ENCODE measurements around the gene C10orf105.
A peak's percentile ranks its signal among the peaks of the same experiment; 100 is the strongest.

C10orf105 gene

DNA sequence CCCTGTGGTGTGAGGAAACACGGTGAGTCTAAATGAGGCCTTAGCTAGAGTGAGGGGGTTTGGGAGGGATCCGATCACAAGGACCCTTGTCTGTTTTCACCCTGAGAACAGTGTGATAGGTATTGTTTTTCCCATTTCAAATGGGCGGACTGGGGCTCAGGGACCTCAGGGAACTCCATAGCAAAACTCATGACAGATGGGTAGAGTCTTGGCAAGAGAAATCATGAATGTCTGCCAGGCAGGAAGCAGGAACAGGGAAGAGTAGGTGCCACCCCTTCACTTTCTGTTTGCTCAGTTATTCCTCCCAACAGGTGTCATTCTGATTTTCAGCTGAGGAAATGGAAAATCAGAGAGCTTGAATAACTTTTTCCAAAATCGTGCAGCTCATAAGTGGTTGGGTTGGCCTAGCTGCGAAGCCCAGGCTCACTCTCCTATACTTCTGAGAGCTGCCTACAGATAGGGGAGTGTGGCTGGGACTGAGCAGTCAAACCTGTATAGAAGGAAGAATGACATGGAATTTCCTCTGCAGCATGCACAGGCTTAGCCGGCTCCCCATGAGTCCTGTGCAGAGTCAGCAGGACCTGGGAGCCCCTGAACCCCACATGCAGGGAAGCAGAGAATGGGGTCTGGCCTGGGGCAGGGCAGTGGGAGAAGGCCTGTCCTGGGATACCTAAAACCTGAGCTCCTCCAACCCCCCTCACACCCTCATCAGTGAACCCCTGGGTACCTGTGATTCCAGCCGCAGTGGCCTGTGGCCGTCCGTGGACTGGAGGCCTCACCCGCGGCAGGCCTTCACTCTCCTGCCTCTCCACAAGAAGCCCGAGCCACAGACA lies 17.6 kb upstream of the C10orf105 start:
- no peak for DNase-seq

DNA sequence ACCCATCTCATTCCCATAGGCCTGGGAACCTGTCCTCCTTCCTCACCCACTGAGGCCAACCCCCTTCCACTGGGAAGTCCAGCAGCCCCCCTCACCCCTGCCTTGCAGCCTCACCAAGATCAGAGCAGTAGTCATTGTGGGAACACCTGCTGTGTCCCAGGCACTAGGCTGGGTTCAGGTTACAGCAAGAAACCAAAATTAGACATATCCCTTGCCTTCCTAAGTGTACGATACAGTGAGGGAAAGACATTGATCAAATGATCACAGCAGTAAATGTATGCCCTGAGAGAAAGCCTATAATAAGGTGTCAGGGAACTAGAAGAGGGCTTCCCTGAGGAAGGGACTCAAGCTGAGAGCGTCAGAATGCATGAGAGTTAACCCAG lies 17.0 kb upstream of the C10orf105 start:
- no peak for DNase-seq

DNA sequence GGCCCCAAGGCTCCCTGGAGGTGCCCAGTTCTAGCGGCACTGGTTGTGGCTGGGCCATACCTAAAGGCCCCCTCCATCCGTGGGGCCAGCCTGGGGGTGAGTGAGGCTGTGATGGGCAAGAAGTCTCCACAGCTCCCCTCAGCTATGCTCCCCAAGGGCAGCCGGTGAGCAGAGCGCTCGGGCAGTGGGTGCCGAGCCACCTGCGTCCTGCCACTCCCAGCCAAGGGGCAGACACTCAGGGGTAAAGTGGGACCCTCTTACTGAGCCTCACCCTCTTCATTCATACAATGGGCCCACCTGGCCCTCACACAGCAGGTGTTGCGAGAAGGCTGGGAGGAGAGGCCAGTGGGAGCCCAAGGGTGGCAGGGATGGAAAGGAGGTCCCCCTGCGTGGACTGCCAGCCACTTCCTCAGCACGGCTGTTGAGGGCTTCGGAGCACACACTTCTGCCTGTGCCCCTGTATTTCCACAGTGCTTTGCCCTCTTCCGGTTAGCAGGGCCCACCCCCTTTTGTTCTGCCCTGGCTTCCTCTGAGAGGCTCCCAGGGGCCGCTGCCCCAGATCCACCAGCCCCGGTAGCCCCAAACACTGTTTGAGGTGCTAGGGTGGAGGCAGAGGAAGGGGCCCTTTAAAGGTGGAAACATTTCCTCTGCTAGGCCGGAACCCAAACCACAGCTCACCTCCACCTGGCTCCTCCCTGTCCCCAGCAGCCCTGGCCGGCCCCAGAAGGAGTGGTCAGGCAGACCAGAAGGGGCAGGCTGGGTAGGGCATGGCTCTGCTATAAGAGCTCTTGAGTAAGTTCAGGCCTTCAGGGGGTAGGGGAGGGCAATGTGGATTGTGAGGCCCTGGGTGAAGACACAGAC lies 16.4 kb upstream of the C10orf105 start:
- no peak for DNase-seq

DNA sequence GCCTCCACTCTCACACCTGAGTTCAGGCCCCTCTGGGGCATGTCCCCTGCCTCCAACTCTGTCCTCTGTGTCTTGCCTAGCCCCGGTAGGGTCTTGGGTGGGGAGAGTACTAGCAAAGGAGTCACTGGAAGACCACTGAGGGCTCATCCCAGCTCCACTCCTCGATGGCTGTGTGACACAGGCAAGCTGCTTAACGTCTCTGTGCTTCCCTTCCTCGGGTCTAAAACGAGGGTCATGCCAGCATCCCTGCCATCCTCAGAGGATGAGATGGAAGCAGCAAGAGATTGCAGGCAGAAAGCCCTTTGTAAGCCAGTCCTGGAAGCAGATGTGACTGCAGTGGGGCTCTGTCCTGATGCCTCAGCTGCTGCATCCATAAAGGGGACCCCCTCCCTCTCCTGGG lies 15.2 kb upstream of the C10orf105 start:
- no peak for DNase-seq

DNA sequence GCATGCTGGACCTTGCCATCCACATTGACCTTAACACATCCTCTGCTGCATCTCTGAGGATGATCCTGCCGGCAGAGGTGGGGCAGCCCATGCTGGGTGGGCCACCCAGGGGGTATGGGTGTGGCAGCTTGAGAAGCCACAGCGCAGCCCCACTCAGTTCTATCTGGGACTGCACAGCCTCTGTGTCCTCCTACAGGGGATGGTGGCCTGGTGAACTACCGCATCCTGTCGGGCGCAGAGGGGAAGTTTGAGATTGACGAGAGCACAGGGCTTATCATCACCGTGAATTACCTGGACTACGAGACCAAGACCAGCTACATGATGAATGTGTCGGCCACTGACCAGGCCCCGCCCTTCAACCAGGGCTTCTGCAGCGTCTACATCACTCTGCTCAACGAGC lies 12.2 kb upstream of the C10orf105 start:
- no peak for DNase-seq

DNA sequence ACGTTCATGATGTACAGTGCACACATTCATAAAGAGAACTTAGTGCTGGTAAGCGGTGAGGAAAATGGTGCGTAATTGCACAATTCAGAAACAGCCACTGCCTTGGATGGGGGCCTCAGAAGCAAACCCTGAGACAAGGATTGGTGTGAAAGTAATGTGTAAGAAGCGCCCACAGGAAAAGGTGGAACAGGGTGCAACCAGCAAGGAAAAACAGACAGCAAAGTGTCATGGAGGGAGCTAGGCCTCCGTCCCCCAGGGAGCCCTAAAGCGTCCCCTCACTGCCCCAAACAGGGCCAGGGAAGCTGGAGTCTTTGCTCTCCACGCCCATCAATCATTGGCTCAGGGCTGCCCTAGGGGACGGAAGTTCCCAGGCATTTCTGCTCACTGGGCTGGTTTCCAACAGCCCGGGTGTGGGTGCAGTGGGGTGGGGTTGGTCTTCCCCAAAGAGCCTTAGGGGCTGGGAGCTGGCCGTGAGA lies 9.6 kb upstream of the C10orf105 start:
- DNase-seq, result no peak

DNA sequence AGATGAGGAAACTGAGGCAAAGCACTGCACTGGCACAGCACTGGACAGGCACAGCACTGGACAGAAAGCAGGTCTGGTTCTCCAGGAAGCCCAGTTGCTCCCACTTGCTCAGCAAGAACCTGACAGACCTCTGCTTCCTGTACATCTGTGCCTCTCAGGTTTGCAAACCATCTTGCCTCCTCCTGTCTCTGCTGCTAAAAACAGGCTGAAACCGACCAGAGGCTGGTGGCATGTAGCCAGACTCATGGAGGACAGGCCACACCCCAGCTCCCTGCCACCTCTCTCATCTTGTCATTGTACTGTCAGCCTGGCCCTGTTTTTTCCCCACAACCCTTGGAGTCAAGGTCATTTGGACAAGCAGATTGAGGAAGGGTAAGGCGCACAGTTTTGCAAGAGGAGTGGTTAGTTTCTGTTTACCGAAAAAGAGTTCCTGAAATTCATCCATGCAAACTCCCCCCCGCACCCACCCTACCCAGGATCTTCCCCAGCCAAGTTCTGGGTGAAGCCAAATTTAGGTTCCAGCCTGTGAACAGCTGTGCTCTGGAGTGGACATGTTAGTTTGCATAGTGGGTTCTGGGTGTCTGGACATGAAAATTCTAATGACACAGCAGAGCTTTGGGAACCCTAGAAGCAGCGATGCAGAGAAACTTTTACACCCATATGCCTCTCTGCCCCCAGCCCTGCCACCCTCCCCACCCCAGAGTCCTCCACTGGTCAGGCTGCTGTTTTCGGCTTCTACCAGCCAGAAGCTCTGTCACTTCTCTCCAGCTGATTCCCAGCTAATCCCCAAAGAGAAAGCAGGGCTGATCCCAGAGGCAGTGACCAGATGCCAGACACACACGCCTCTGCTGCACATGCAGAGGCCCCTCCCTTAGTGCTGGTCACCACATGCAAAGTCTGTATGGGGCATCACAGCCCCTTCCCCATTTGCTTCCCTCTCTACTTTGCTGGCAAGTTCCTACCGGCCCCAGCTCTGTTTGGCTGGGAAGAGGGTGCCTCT lies 8.5 kb upstream of the C10orf105 start:
- no peak for DNase-seq

DNA sequence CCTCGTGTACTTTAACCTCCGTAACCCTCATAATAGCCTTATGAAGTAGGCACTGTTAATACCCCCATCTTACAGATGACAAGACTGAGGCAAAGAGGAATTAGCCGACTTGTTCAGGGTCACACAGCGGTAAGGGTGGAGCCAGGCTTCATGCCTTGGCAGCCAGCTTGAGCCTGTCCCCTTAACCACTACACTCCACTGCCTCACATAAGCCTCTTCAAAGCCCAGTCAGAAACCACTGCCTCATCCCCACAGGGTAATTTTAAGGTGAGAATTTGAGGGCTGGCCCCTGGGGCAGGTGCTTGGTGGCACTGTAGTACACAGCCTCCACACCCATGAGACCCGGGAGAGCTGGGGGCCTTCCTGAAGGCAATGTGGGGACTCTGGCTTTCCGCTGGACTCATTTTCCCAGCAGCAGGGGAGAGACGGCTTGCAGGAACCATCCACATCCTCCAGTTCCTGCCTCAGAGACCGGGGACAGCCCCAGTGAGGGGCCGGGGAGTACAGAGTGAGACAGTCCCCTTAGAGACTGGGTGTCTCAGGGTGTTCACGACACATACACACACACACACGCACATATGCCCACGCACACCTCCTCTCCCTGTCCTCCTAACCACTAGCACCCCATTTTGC lies 7.6 kb upstream of the C10orf105 start:
- no peak for DNase-seq

DNA sequence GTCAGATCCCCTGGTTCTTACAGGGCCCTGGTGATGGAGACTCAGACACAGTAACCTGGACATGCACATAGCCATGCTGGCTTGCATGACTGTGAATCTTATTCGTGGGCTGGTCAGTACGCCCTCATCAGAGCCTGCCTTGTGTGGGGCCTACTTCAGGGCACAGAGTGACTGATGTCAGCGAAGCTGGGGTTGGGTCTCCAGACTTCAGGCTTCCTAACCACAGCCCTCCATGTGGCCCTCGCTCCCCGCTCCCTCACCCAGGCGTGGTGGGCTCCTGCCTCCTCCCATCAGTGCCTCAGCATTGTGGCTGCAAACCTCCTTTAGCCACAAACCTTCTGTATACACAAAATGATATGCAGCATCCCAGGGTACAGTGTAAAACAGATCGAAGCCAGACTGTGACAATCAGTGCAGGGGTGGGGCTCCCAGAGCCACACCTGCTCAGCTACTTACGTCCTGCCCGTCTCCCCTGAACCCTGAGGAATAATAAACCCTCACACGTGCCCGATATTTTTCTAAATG lies 7.1 kb upstream of the C10orf105 start:
- DNase-seq, result no peak

DNA sequence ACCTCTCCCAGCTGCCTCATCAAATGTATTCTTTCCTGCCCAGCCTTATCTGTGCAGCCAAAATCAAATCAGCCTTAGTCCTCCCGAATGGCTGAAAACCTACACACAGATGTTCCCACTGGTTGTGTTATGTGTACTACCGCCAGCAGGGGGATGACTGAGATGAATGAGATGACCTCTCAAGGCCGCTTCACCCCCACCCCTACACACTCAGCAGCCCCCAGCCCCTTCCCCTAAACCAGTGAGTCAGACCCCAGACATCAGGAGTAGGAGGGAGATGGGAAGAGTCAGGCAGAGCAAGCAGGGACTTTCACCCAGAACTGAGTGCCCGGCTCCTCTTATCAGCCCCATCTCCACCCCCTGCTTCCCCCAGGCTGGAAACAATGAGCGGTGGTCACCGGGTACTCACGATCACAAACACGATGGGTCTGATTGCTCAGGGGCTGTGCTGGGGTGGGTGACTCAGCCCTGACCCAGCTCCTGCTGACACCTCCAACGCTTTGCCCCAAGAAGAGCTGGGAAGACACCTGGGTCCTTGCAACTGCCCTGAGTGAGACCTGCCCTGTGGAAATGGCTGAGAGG lies 6.5 kb upstream of the C10orf105 start:
- no peak for DNase-seq

DNA sequence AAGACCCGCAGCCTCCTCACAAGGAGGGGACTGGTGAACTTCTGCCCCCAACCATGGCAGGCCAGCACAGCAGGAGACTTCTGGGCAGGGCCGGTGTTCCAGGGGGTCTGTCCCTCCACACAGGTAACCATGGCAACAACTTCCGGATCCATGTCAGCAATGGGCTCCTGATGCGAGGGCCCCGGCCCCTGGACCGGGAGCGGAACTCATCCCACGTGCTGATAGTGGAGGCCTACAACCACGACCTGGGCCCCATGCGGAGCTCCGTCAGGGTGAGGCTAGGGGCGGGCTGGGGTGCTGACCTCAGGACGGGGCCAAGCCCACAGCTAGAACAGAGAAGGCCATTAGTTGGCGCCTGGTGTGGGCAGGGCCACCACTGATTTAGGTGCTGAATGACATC lies 5.7 kb upstream of the C10orf105 start:
- no peak for DNase-seq

DNA sequence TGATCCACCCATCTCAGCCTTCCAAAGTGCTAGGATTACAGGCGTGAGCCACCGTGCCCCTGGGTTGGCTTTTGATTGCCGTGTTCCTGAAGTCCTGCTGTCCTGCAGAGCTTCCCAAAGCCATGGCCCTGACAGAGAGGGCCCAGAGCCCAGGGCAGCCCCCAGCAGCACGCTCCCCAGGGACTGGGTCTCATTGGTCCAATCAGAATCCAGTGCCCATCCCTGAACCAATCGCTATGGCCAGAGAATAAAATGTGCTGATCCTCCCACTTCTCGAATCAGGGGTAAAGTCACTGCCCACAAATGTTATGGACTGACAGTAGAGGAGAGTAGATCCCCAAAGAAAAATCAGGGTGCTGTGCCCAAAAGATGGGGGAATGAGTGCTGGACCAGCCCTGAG lies 5.0 kb upstream of the C10orf105 start:
- DNase-seq, result no peak

DNA sequence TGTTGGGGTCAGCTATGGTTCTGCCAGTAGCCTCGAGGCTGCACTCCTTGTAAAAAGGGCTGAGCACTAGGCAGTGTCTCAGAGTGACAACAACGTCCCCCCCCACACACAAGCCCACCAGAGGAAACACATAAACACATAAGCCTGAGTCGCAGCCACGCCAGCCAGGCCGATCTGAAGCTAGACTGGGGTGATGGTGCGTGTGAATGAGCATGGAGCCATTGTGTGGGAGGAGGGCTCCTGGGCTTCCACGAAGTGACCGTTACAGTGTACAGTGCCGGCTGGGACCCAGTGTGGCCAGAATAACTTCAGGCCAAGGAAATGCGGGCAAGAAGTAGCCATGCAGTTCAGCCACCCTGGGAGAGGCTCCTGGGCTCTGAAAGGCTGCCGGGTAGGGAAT lies 3.7 kb upstream of the C10orf105 start:
- no peak for DNase-seq

DNA sequence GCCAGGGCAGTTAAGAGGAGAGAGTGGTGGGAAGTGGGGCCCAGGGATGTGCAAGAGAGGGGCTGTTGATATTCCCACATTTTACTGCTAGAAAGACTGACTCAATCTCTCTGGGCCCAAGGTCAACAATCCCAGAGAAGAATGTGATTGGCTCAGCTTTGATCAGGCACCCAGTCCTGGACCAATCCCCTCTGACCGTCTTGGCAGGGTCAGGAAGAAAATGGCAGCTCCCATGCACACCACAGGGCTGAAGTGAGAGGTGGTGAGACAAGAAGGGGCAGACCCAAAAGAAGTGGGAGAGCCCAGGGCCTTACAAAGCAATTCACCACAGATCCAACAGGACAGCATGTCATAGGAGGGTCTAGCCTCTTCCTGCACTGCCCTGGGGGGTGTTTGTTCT lies 3.3 kb upstream of the C10orf105 start:
- DNase-seq, result no peak

DNA sequence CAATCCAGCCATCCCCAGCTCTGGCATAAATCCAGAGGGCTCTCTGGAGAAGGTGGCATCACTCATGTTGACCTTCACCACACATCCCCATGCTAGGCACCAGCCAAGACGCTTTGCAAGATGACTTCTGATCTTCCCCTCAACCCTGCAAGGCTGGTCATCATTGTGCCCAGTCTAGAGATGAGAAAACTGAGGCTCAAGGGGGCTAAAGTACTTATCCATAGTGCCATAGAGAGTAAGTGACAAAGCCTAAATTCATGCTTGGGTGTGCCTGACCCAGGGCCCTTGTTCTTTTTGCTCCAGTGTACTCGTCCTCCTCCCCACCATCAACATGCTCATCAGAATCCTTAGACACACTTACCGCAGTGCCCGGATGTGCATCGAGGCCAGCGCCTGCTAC lies 1.7 kb upstream of the C10orf105 start:
- no peak for DNase-seq

DNA sequence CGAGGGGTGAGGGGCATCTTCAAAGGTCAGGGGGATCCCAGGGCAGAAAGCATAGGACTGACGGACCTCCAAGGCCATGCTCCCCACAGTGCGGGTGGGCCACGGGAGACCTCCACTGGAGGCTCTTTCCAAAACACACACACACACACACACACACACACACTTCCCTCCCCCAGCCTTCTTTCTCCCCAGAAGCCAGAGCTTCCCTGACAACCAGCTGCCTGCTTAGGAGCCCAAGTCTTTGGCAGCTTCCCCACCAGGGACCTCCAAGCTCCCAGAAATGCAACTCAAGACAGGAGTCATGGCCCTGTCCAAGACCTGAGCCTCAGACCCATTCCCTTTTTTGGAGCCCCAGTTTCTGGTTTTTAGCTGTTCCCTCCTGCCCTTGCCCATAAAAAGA lies 710 bp upstream of the C10orf105 start:
- peak; percentile 56 for DNase-seq

DNA sequence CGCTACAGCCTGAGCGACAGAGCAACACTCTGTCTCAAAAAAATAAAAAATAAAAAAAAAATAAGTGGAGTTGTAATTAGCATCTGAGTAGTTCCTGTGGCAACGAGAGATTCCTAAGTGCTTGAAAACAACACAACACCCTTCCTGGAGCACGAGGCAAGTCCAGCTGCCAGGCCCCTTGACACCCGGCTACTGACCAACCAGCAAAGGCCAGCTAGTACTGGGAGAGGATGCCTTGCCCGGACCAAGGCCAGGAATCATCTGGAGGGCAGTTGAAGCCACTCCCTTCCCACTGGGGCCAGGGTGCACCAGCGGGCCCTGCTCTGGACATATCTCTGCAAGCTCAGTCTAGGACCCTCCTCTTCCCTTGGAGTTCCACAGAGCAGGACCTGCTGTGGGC lies 536 bp downstream of the C10orf105 start:
- DNase-seq, result no peak

DNA sequence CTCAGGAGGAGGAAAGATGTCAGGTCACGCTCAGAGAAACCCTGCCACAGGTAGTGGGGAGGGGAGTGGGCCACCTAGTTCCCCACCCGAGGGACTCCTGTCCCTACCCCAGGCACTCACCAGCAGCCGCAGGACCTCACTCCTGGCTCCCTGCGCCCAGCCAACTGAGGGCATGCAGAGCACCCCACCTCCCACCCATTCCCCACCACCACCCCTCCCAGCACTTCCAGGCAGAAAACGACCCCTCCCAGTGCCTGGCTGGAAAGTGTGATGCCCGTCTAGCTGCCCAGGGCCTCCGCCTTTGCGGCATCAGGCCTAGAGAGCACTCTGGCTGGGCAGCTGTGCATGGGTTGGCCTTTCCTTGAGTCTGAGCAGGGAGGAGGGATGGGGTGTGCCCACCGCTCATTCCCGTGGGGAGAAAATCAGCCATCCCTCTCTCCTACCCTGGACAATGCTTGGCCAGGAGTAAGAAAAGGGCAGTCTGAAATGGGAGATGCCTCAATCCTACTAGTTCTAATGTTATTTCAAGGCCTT lies 1.3 kb downstream of the C10orf105 start:
- DNase-seq, result no peak

DNA sequence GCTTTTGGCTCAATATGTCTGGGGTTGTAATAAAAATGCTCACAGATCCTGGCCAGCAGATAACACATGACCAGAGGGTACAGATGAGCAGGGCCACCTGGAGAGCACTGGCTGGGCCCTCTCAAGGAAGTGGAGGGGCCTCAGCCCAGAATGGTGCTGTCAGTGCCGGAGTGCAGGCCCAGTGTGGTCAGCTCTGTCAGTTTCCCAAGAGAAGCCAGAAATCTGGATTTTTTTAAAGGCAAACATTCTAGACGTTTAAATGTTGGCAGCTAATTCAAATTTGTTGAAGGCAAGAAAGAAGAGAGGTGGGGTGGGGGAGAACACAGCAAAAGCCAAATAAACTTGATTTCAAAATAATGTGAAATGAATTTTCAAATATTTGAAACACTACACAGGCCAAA lies 2.0 kb downstream of the C10orf105 start:
- no peak for DNase-seq

DNA sequence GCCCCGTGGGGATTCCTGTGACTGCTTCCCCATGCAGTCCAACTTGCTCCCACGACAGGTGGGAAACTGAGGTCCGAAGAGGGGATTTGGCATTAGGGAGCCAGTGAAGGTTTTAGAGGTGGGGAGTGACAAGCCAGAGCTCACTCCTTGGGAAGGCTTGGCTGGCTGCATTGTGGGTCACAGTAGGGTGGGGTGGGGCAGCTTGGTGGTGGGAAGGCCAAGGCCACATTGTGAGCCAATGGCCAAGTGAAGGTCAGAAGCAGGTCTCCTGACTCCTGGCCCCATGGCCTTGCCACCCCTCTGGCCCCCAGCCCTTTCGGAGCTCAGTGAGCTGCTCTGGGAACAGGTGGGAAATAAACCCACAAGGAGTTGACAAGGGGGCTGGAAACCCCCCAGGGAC lies 2.5 kb downstream of the C10orf105 start:
- no peak for DNase-seq

DNA sequence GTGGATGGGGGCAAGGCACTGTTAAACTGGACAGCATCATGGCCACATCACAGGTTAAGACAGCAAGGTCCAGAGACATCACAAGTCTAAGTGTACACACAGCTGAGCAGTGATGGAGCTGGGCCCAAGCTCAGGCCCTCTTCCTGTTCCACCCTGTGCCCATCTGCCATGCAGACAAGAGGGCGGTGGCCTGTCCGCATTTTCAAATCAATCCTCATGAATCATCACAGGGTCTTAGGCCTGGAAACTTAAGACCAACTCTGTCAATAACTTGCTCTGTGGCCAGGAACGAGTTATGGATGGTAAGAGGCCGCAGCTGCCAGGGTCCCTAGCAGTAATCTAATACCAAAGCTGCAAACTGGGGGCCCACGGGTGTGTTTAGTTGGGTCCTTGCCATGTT lies 3.2 kb downstream of the C10orf105 start:
- no peak for DNase-seq
